K562 (cell line): Measurements from ENCODE around the gene CD68. TPM values are rescaled to one million over a fixed set of nuclear protein-coding genes. Genes with fewer than 3 reads are reported as not detected.

Source experiments
- CEBPZ ChIP-seq: fragments of 150-350 bp; IDR thresholded peaks from 2 replicates; pipeline ENCODE4 v1.6.1; 2014; ENCODE audit warnings: low read depth, mild to moderate bottlenecking, low read length, borderline replicate concordance
- CLOCK ChIP-seq: fragments of 250-450 bp; sonication (Bioruptor Pico); IDR thresholded peaks from 2 replicates; pipeline ENCODE4 v1.4.0; 2020; ENCODE audit warnings: mild to moderate bottlenecking, moderate library complexity, borderline replicate concordance
- CXXC5 ChIP-seq: fragments of 250-450 bp; sonication (Bioruptor Pico); IDR thresholded peaks from 2 replicates; pipeline ENCODE4 v1.8.0; 2022; ENCODE audit warnings: inconsistent platforms, mild to moderate bottlenecking, moderate library complexity
- DNMT1 ChIP-seq: fragments of 450-650 bp; IDR thresholded peaks from 2 replicates; pipeline ENCODE4 v1.6.1; 2016; ENCODE audit warnings: antibody characterized with exemption, mild to moderate bottlenecking
- EHMT2 ChIP-seq: fragments of 450-650 bp; IDR thresholded peaks from 2 replicates; pipeline ENCODE4 v1.6.1; 2018; ENCODE audit warnings: antibody characterized with exemption
- ETV1 ChIP-seq: fragments of 450-650 bp; conservative IDR thresholded peaks from 2 replicates; pipeline ENCODE4 v1.6.1; 2016; ENCODE audit warnings: missing genetic modification characterization, control low read depth, low read depth, missing compliant biosample characterization
- HDGF ChIP-seq: fragments of 450-650 bp; IDR thresholded peaks from 2 replicates; pipeline ENCODE4 v1.6.1; 2016
- MTA1 ChIP-seq: fragments of 450-650 bp; IDR thresholded peaks from 2 replicates; pipeline ENCODE4 v1.6.1; 2017; ENCODE audit warnings: borderline replicate concordance
- NONO ChIP-seq, 2 experiments: fragments of 200-400 bp in 1 of 2; fragments of 450-650 bp in 1 of 2; formaldehyde crosslinking in 1 of 2; IDR thresholded peaks; 2 replicates each; pipeline ENCODE4 v1.6.1; 2017; ENCODE audit warnings: low read depth in 2 of 2, mild to moderate bottlenecking in 2 of 2, moderate library complexity in 2 of 2, low read length in 1 of 2
- NR2C2 ChIP-seq, 2 experiments: fragments of 200-800 bp in 1 of 2; sonication (Bioruptor generic) in 1 of 2; sonication (generic) in 1 of 2; formaldehyde crosslinking in 1 of 2; IDR thresholded peaks; 2 replicates each; pipeline versions ENCODE4 v1.6.1 to v1.8.0; 2016 to 2022; ENCODE audit warnings: mild to moderate bottlenecking in 1 of 2, missing compliant biosample characterization in 1 of 2, missing genetic modification characterization in 1 of 2, missing genetic modification reagents in 1 of 2
- SNAPC5 ChIP-seq: fragments of 250-450 bp; sonication (Bioruptor Pico); IDR thresholded peaks from 2 replicates; pipeline ENCODE4 v1.8.0; 2021; ENCODE audit warnings: moderate library complexity, mild to moderate bottlenecking, inconsistent platforms
- TCF7L2 ChIP-seq: fragments of 150-350 bp; IDR thresholded peaks from 2 replicates; pipeline ENCODE4 v1.6.1; 2016; ENCODE audit warnings: low read depth, mild to moderate bottlenecking, low read length, moderate library complexity
- TEAD1 ChIP-seq, 2 experiments: fragments of 450-650 bp in 1 of 2; sonication (generic) in 1 of 2; formaldehyde crosslinking; IDR thresholded peaks; 2 replicates each; pipeline versions ENCODE4 v1.4.0 to v1.8.0; 2020 to 2022; ENCODE audit warnings: mild to moderate bottlenecking in 2 of 2, missing genetic modification reagents in 1 of 2
- ZNF395 ChIP-seq: fragments of 200-800 bp; sonication (Bioruptor generic); IDR thresholded peaks from 2 replicates; pipeline ENCODE4 v1.6.1; 2017; ENCODE audit warnings: missing genetic modification characterization, missing compliant biosample characterization
- ZNF561 ChIP-seq: fragments of 450-650 bp; formaldehyde crosslinking; conservative IDR thresholded peaks from 2 replicates; pipeline ENCODE4 v1.4.0; 2020; ENCODE audit warnings: mild to moderate bottlenecking, moderate library complexity
- polyA plus RNA-seq, 8 experiments: library from polyadenylated mRNA; depleted of rRNA in 4 of 8; stranded (reverse) in 5 of 8; unstranded in 3 of 8; fragments of >200 nt; fragmentation: Nextera tagmentation in 2 of 8; fragmentation: Illumina TruSeq in 1 of 8; extraction: Ambion mirVana in 2 of 8; extraction: Trizol in 1 of 8; gene quantifications; 2 replicates each; pipeline versions ENCODE4 v1.2.1 to v1.2.3, GENCODE V29; 2011 to 2014; ENCODE audit warnings: inconsistent platforms in 1 of 8, missing spikeins in 1 of 8
- total RNA-seq, 7 experiments: library from RNA; depleted of rRNA in 6 of 7; stranded (reverse); fragments of >200 nt in 6 of 7; fragmentation: Illumina TruSeq in 2 of 7; extraction: Trizol in 2 of 7; gene quantifications; 2 replicates each; pipeline versions ENCODE4 v1.2.1 to v1.2.3, GENCODE V29; 2011 to 2021; ENCODE audit warnings: low replicate concordance in 1 of 7

The CD68 gene
- total and polyA plus RNA-seq, 9 of the 15 experiments (the other 6 are each of a cell fraction or from before 2014, with no cell fraction given) = 28.2 to 89.8 (median 37.7) TPM

DNA sequence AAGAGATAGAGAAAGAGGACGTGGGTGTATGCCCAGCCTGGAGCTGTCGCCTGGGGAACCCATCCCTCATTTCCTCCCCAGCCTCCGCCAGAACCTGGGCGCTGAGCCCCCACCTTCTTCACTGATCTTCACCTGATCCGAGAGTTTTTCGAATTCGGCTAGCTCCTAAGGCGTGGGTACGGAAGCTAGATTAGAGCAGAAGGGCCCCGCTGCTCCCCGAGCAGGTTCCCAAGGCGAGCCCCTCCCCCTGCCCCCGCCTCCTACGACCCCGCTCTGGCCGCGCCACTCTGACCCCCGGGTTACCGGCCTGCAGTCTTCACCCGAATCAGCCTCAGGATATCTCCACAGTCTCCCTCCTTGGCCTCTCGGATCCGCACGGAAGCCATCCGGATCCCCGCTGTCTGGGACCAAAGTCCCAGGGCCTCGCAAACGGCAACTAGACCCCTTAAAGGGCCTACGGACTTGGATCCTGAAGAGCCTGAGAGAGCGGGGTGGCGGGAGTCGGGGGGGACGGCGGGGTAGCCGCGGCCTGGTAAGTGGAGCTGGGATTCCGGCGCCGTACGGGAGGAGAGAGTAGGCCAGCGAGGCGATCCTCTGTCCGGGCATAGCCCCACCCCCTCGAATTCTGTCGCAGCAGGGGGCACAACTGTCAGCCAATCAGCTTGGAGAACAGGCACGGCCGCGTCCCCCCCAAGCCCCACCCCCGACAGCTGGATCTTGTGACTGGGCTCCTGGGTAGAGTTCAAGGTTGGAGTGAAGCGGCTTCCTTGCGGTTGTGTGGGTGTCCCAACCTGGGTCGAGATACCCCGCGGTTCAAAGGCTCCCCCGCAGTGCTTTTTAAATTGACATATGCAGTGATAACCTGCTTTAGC lies 48.0 kb downstream of the CD68 start, which contains the start of gene SAT2 (continued):
- TF ChIP-seq CLOCK (no peak), NONO (IDR thresholded peaks at IDR 0.05; ENCODE audit: low read depth in 2 of 2, low read length in 1 of 2) (no peak), TEAD1 (CRISPR knock-in tag; IDR thresholded peaks at IDR 0.05) (no peak; a peak in 1 of 4 replicates), SNAPC5 (no peak), DNMT1 (no peak), HDGF (no peak), ZNF561 (CRISPR knock-in tag) (no peak), NR2C2 (CRISPR knock-in tag; IDR thresholded peaks at IDR 0.05) (no peak), NR2C2 (tag; IDR thresholded peaks at IDR 0.05) (peak; percentile 75), TCF7L2 (no peak), MTA1 (no peak), CEBPZ (no peak), ETV1 (tag) (no peak), ZNF395 (CRISPR knock-in tag) (no peak), EHMT2 (no peak), CXXC5 (CRISPR knock-in tag) (peak; percentile 49)
